MCF 10A (cell line): ENCODE measurements around the gene SLC45A3. TPM values are rescaled to one million over a fixed set of nuclear protein-coding genes. Genes with fewer than 3 reads are reported as not detected.

Experiments used
- BruUV-seq: library from RNA; stranded (reverse); fragments of 400-500 nt; replicated peaks from 2 replicates; lab custom pipeline; 2021; lab: Mats Ljungman, UMichigan
- CTCF ChIA-PET: fragments of 300-600 bp; sonication (Branson Sonifier 250); formaldehyde crosslinking; extraction: SDS; loops from one replicate; lab custom pipeline; 2021; ENCODE audit warnings: antibody characterized with exemption, inconsistent platforms; lab: Yijun Ruan, JAX
- POLR2A ChIA-PET: fragments of 300-600, 350-650 bp; sonication (Branson Sonifier 250); formaldehyde crosslinking; extraction: SDS; loops from one replicate; lab custom pipeline; 2020; ENCODE audit warnings: antibody characterized with exemption, inconsistent platforms; lab: Yijun Ruan, JAX
- DNase-seq: peaks from one replicate; pipeline ENCODE4 v3.0.0-alpha.2; 2018; ENCODE audit not compliant: unreplicated experiment
- H3K27ac Mint-ChIP-seq: one replicate; pipeline ENCODE4 v1.8.0; 2022; ENCODE audit warnings: mild to moderate bottlenecking, low read depth, mixed read lengths; ENCODE audit not compliant: unreplicated experiment
- H3K27me3 Mint-ChIP-seq: one replicate; pipeline ENCODE4 v1.8.0; 2022; ENCODE audit warnings: mixed read lengths; ENCODE audit not compliant: insufficient read depth, unreplicated experiment
- H3K36me3 Mint-ChIP-seq: one replicate; pipeline ENCODE4 v1.8.0; 2022; ENCODE audit warnings: mild to moderate bottlenecking, moderate library complexity, mixed read lengths; ENCODE audit not compliant: insufficient read depth, unreplicated experiment
- H3K4me1 Mint-ChIP-seq: one replicate; pipeline ENCODE4 v1.8.0; 2022; ENCODE audit warnings: mixed read lengths; ENCODE audit not compliant: insufficient read depth, unreplicated experiment
- H3K4me3 Mint-ChIP-seq: one replicate; pipeline ENCODE4 v1.8.0; 2022; ENCODE audit warnings: mild to moderate bottlenecking, moderate library complexity, mixed read lengths; ENCODE audit not compliant: unreplicated experiment
- H3K9me3 Mint-ChIP-seq: one replicate; pipeline ENCODE4 v1.8.0; 2022; ENCODE audit warnings: mixed read lengths; ENCODE audit not compliant: unreplicated experiment
- CTCF ChIP-seq: fragments of 200-600 bp; IDR thresholded peaks from one replicate; pipeline ENCODE4 v1.8.0; 2022; ENCODE audit warnings: antibody characterized with exemption, mild to moderate bottlenecking; ENCODE audit not compliant: unreplicated experiment
- intact Hi-C: fragments of 100-400 bp; cut with micrococcal nuclease; formaldehyde crosslinking; loops from 2 replicates; pipeline ENCODE4 v1.14.1; 2022
- total RNA-seq: library from RNA; stranded (reverse); gene quantifications from 2 replicates; pipeline ENCODE4 v1.2.3, GENCODE V29; 2022

SLC45A3 gene
- total RNA-seq, 1 experiment from 2014 or later: 3.1 TPM

- DNase-seq: no peak
- no TSS peak for BruUV-seq
- ChIA-PET POLR2A (interaction anchor here (0.5 to 2.5 kb wide), 10 partner anchors 9 to 557 kb away, joined by 3 to 11 read pairs (median 3); no protein-coding TSS in a partner anchor), CTCF (interaction anchor here (0.6 to 17.2 kb wide), 6 partner anchors 9 to 160 kb away, joined by 3 to 381 read pairs (median 6); no protein-coding TSS in a partner anchor)
- Mint-ChIP-seq H3K4me3 (no peak overlapping the region), H3K36me3 (no peaks in the 10 kb centered on the region), H3K9me3 (no peaks in the 10 kb centered on the region), H3K27ac (no peak overlapping the region), H3K27me3 (no peaks in the 10 kb centered on the region), H3K4me1 (no peaks in the 10 kb centered on the region)
- TF ChIP-seq CTCF: no peak
- intact Hi-C loops: no loop called here
Observed at GRCh38 chr1:205645519-205645918, 34.8 kb downstream of the SLC45A3 start.

- BruUV-seq: no TSS peak
- intact Hi-C loops: no loop called here
- Mint-ChIP-seq H3K27me3 (no peaks in the 10 kb centered on the region), H3K36me3 (no peaks in the 10 kb centered on the region), H3K27ac (no peak overlapping the region), H3K4me3 (no peak overlapping the region), H3K4me1 (no peaks in the 10 kb centered on the region), H3K9me3 (no peaks in the 10 kb centered on the region)
- no peak for DNase-seq
- TF ChIP-seq CTCF: no peak
- POLR2A ChIA-PET: interaction anchor here (0.7 to 1.9 kb wide), 4 partner anchors 10 to 238 kb away, joined by 3 to 9 read pairs (median 5); no protein-coding TSS in a partner anchor
- CTCF ChIA-PET: interaction anchor here (0.6 to 17.2 kb wide), 11 partner anchors 10 to 317 kb away, joined by 4 to 381 read pairs (median 5); no protein-coding TSS in a partner anchor
Observed at GRCh38 chr1:205642679-205643307, 37.5 kb downstream of the SLC45A3 start.

GRCh38 chr1:205639567-205639966 is 40.7 kb downstream of the SLC45A3 start:
- Mint-ChIP-seq H3K4me3 (no peak overlapping the region), H3K4me1 (peaks cover 15% of the 10 kb centered on the region), H3K36me3 (no peaks in the 10 kb centered on the region), H3K27ac (no peak overlapping the region), H3K9me3 (no peaks in the 10 kb centered on the region), H3K27me3 (no peaks in the 10 kb centered on the region)
- no peak for DNase-seq
- ChIA-PET POLR2A (interaction anchor here (0.7 to 0.9 kb wide), 3 partner anchors 8 to 27 kb away, joined by 3 to 4 read pairs (median 4); no protein-coding TSS in a partner anchor), CTCF (interaction anchor here (0.6 to 17.2 kb wide), 8 partner anchors 10 to 304 kb away, joined by 3 to 381 read pairs (median 4); no protein-coding TSS in a partner anchor)
- no TSS peak for BruUV-seq
- intact Hi-C loops: no loop called here
- TF ChIP-seq CTCF: no peak

GRCh38 chr1:205637854-205638468 is 42.3 kb downstream of the SLC45A3 start:
- H3K4me3 Mint-ChIP-seq: no peak overlapping the region
- CTCF ChIA-PET: interaction anchor here (0.6 to 17.2 kb wide), 6 partner anchors 20 to 212 kb away, joined by 3 to 381 read pairs (median 7); no protein-coding TSS in a partner anchor
- H3K4me1 Mint-ChIP-seq: peaks cover 23% of the 10 kb centered on the region
- peak overlapping the region; percentile 16 for H3K27ac Mint-ChIP-seq
- intact Hi-C loops: no loop called here
- TF ChIP-seq CTCF: no peak
- DNase-seq: no peak
- POLR2A ChIA-PET: interaction anchor here (0.6 to 11.6 kb wide), 5 partner anchors 19 to 158 kb away, joined by 3 to 555 read pairs (median 4); no protein-coding TSS in a partner anchor
- no peaks in the 10 kb centered on the region for H3K36me3 Mint-ChIP-seq
- H3K9me3 Mint-ChIP-seq: no peaks in the 10 kb centered on the region
- H3K27me3 Mint-ChIP-seq: no peaks in the 10 kb centered on the region
- BruUV-seq: no TSS peak
